DLD1 (cell line): ENCODE results near the gene HSPA6.
"Not testable (repeated sequence)": the region's sequence is repeated elsewhere in the genome, so short reads cannot be mapped to it uniquely, and the experiment has no call there.

Source experiments
- in situ Hi-C: cut with HindIII; loops from 2 replicates; pipeline ENCODE4 v1.10.0; 2017; ENCODE audit warnings: low sequenced_read_pairs

The HSPA6 gene

DNA sequence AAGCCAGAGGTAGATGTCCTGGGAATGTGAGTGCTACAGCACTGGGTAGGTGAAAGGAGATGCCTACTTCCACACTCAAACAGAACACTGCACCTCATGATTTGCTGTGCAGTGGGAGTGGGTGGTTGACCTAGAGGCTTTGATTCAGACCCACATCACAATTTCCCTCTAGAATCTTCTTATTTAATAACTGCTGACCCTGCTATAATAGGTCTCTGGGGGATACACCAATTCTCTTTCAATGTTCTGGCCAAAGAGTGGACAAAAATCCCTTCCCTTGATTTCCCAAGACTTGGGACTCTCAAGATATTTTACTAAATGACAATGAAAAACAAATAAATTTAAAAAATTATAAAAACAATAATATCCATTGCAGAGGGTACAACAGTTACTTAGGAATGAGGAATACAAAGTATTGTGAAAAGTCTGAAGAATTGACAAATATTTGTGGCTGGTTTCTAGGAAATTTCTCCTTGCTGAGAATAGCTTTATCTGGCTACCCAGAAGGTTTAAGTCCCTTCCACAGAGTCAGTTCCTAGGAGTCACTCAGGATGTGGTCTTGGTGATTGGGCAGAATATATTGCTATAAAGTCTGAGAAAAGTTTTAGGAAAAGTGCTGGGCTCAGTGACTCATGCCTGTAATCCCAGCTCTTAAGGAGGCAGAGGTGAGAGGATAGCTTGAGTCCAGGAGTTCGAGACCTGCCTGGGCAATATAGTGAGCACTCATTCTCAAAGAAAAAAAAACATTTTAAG is 21.5 kb upstream of the HSPA6 start:
- in situ Hi-C loops: no loop called here

DNA sequence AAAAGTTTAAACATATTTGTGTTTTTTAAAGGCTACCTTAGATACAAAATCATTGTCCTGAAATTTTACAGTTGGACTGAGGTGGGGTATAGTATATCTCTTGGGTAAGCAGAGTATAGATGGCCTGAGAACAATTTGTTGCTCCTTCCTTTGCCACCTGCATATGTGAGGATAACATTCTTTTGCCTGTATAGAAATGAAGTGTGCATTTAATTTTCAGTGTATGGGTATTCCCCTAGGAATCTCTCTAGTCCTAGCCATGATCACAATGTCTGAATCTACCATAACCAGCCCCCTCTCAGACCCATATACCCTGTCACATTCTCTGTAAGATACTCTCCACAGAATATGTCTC is 21.0 kb upstream of the HSPA6 start:
- in situ Hi-C loops: no loop called here

DNA sequence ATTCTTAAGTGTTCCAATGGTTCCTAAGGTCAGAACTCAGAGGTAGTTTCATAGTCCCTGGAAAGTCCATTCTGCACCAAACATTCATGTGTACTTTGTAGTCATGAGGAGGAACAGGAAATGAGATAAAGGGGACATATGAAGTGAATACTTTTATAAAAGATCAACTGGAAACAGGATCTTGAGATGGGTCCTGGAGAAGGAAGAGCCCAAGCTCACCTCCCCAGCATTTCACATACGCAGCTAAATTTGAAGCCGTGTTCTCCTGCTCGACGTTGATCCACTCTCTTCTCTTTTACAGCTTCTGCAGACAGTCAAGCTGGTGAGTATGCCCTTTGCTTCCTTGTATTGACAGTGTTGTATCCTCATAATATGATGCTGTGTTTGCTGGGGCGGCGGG is 18.7 kb upstream of the HSPA6 start:
- in situ Hi-C loops: no loop called here

DNA sequence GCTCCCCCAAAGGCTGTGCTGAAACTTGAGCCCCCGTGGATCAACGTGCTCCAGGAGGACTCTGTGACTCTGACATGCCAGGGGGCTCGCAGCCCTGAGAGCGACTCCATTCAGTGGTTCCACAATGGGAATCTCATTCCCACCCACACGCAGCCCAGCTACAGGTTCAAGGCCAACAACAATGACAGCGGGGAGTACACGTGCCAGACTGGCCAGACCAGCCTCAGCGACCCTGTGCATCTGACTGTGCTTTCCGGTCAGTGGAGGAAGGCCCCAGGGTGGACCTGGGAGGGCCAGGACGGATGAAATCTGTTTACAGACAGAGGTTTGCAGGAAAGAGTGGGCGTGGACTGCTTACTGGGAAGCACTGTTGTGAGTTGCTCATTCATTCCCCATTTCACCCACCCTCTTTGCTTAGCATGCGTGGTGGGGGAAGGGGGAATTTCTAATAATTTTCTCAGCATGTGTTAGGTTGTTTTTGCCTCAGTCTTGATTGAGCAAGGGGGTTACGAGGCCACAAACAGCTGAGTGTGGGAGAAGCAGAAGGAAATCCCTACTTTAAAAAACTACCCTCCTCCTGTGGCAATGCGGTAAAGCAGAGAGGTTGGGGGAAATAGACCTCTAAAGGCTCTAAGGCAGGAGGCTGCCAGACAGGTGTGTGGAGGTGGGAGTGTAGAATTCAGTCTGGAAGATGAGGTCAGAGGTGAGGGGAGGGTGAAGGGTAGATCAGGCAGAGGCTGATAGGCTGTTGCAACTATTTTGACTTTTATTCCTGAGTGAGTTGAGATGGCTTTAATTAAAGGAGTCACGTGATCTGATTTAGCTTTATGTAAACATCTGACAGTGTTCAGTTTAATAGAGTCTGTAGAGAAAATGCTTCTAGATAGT is 17.8 kb upstream of the HSPA6 start:
- in situ Hi-C loops: no loop called here

DNA sequence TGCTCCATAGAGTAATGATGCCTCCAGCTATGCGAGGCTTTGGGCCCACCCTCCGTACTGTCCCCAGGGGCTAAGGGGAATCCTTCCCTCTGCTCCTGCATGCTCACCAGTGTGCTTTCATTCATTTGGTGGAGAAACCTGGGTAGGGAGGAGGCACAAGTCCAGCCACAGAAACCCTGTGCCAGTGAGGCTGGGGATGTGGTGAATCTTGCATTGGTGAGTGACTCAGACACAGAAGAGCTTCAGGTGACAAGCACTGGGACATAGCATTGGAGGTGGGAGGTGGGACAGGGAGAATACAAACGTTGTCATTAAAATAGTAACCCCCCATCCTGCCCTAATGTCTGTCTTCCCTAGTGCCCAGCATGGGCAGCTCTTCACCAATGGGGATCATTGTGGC is 13.9 kb upstream of the HSPA6 start:
- in situ Hi-C loops: no loop called here

DNA sequence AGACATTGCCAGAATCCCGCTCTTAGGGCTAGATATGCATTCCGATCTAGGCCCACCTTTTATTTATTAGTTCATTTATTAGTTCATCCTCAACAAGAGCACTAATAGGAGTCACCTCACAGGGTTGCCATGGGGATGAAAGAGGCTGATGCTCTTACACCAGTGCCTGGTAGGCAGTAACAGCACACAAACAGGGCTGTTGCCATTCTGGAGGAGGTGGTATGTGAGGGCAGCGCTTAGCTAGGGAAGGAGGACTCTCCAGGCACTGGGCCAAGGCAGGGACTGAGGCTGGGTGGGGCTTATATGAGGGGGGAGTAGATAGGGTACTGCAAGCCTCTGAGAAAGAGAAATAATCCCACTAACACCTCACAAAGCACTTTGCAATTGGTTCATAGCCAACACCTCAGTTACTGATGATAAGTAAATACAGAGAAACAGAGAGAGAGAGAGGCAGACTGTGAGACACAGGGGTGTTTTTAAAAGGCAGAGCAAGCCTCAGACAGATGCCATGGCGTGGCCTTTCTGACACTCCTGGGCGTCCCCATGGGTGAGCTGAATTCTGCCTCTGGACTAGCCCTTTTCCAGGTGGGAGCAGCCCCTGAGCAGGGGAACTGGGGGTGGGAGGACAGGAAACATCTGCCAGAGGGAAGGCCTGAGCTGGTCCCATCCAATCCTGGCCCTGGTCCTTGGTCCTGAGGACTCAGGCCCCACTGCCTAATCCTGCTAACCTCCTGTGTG is 13.2 kb upstream of the HSPA6 start:
- in situ Hi-C loops: no loop called here

DNA sequence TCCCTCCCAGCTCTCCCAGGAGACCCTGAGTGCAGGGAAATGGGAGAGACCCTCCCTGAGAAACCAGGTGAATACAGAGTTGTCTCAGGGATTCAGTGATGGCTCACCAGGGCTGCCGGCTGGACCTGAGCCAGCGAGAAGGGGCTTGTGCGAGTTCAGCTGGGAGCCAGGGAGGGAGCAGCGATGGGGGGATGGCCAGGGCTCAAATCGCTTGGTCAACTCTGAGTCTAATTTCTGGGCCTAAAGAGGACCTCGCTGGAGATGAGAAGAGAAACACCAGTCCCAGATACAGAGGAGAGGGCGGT is 12.6 kb upstream of the HSPA6 start:
- in situ Hi-C loops: no loop called here

DNA sequence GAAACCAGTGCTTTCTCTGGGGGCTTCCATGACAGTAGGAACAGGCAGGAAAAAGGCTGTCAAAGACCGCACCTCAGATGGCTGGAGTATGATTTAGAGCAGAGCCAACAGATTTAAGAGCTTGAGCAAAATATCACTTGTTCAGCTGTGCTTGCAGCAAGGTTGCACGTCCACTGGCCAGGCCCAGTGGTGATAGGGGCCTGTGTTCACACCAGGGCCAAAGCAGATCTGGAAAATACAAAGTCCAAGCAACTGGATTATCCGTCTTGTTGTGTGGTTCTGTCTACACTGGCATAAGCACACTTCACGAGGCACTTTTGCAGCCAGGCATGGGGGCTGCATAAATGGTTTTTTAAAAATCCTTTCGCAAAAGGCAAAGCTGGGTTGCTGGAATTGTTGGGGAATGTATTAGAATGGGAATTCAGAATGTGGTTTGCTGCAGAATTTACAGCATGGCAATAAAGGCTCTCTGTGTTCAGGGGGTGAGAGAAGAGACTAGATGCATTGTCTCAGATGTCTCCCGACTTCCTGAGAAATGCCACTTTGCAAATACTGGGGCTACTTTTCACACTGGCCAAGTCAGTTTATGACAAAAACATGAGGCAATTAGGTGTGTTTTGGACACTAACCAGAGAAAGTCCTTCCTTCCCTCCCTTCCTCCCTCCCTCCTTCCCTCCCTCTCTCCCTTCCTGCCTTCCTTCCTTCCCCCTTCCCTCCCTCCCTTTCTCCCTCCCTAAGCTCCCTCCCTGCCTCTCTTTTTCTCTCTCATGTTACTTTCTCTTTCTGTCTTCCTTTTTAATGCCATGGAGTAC is 11.5 kb upstream of the HSPA6 start:
- in situ Hi-C loops: not testable (repeated sequence)

DNA sequence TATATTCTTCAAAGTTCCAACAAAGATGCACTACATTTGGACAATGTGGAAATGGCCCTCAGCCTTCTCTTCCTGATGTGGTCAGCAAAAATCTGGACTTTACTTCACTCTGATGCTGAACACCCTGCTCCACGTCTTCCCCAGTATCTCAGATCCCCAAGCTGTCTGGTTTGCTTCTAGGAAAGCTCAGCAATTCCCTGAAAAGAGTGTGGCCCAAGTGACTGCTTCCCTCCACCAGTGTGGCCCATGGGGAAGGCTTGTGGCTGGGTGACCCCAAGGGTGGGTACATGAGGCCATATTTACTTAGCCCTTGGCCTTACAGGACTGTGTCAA is 10.9 kb upstream of the HSPA6 start:
- in situ Hi-C loops: not testable (repeated sequence)

DNA sequence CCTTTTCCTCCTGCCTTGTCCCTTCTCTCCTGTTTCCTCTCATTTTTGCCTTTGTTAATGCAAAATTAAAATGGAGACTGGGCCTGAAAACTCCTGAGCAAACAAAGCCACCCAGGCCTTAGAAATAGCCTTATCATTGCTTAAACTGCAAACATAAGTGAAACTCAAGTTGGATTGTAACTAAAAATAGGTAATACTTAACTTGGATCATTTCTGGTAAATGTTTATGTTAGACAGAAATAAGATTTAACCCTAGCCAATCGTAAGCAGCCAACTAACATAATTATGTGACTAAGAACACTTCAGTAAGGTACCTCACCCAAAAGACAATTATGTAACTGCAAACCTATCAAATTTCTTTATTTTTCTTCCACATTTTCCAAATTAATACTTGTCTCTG is 10.4 kb upstream of the HSPA6 start:
- in situ Hi-C loops: not testable (repeated sequence)

DNA sequence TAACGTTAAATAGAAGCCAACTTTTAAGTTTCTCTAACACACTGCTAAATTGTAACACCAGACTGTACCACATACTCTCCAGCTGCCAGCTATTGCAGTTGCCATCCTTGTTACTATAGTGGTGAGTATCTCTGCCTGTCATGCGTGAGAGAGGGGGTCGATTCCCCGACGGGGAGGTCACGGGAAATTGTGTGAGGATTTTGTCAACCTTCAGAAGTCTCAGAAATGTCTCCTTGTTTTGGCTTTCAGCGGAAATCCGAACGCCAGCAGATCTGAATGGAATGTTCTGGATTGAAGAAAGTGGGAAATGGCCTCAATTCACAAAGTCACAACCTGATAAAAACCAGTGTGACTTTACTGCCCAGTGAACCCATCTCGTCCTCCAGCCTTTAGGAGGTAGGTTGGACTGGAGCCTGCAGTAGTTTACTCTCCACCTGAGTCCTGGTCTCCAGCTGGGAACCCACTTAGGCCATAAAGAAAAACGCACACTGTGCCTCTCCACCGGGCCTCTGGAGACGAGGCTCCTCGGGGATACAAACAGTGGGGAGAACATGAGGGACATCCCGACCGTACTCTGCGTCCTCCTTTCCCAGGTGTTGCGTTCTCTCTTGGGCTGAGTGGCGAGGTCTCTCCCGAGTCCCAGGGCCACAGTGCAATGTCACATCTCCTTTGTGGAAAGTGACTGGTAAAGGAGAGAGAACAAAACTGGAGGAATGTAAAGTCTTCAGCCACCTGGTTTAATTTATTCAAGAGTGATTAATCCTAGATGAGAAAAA is 1.1 kb upstream of the HSPA6 start:
- in situ Hi-C loops: not testable (repeated sequence)

DNA sequence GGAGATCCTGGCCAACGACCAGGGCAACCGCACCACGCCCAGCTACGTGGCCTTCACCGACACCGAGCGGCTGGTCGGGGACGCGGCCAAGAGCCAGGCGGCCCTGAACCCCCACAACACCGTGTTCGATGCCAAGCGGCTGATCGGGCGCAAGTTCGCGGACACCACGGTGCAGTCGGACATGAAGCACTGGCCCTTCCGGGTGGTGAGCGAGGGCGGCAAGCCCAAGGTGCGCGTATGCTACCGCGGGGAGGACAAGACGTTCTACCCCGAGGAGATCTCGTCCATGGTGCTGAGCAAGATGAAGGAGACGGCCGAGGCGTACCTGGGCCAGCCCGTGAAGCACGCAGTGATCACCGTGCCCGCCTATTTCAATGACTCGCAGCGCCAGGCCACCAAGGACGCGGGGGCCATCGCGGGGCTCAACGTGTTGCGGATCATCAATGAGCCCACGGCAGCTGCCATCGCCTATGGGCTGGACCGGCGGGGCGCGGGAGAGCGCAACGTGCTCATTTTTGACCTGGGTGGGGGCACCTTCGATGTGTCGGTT is 477 bp downstream of the HSPA6 start:
- in situ Hi-C loops: not testable (repeated sequence)

DNA sequence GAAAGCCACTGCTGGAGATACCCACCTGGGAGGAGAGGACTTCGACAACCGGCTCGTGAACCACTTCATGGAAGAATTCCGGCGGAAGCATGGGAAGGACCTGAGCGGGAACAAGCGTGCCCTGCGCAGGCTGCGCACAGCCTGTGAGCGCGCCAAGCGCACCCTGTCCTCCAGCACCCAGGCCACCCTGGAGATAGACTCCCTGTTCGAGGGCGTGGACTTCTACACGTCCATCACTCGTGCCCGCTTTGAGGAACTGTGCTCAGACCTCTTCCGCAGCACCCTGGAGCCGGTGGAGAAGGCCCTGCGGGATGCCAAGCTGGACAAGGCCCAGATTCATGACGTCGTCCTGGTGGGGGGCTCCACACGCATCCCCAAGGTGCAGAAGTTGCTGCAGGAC is 981 bp downstream of the HSPA6 start:
- in situ Hi-C loops: not testable (repeated sequence)

DNA sequence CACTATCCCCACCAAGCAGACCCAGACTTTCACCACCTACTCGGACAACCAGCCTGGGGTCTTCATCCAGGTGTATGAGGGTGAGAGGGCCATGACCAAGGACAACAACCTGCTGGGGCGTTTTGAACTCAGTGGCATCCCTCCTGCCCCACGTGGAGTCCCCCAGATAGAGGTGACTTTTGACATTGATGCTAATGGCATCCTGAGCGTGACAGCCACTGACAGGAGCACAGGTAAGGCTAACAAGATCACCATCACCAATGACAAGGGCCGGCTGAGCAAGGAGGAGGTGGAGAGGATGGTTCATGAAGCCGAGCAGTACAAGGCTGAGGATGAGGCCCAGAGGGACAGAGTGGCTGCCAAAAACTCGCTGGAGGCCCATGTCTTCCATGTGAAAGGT is 1.6 kb downstream of the HSPA6 start:
- in situ Hi-C loops: not testable (repeated sequence)

DNA sequence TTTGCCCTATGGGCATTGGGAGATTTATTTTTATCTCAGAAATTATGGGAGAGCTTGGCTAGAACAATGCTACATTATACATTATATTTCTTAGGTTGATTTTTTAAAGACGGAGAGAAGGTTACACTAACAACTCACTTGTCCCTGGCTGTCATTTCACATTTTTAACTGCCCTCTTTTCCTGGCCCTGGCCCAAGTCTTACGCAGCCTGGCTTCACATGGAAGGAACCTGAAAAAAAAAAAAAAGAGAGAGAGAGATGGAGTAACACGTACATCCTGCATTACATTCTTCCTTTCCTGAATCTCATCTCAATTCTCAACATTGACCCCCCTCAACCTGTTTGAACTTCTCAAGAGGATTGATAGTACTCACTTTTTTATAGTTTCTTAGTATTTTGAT is 4.2 kb downstream of the HSPA6 start:
- in situ Hi-C loops: not testable (repeated sequence)

DNA sequence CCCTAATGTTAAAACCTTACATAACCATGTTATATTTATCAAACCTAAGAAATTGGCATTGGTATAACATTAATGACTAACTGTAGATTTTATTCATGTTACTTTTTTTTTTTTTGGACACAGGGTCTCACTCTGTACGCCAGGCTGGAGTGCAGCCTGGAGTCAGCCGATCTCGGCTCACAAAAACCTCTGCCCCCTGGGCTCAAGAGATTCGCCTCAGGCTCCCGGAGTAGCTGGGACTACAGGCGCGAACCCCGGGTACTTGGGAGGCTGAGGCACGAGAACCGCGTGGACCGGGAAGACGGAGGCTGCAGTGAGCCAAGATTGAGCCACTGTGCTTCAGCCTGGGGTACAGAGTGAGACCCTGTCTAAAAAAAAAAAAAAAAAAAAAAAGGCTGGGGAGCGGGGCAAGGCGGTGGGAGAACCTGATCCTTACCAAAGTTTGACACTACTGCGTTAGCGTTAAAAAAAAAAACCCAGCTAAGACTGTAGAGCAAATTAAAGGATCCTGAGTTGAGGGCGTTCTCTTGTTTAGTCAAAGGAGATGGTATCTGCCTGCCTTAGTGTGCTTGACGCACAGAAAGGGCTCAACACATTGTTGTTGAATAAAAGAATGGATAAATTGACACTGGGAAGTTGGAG is 5.2 kb downstream of the HSPA6 start:
- in situ Hi-C loops: not testable (repeated sequence)

DNA sequence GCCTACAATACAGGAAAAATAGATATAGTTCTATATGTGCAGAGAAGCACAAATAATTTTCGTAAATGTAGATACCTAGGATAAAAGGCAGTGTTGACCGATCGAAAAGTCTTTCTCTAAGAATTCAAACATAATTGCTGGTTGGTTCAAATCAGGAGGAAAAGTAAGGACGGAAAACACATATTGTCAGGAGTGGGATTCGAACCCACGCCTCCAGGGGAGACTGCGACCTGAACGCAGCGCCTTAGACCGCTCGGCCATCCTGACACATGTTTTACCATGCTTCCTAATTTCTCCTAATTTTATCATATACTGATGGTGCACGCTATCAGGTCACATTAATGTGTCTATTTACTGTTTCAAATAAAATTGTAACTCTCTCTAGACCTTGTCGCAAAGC is 5.8 kb downstream of the HSPA6 start:
- in situ Hi-C loops: not testable (repeated sequence)

DNA sequence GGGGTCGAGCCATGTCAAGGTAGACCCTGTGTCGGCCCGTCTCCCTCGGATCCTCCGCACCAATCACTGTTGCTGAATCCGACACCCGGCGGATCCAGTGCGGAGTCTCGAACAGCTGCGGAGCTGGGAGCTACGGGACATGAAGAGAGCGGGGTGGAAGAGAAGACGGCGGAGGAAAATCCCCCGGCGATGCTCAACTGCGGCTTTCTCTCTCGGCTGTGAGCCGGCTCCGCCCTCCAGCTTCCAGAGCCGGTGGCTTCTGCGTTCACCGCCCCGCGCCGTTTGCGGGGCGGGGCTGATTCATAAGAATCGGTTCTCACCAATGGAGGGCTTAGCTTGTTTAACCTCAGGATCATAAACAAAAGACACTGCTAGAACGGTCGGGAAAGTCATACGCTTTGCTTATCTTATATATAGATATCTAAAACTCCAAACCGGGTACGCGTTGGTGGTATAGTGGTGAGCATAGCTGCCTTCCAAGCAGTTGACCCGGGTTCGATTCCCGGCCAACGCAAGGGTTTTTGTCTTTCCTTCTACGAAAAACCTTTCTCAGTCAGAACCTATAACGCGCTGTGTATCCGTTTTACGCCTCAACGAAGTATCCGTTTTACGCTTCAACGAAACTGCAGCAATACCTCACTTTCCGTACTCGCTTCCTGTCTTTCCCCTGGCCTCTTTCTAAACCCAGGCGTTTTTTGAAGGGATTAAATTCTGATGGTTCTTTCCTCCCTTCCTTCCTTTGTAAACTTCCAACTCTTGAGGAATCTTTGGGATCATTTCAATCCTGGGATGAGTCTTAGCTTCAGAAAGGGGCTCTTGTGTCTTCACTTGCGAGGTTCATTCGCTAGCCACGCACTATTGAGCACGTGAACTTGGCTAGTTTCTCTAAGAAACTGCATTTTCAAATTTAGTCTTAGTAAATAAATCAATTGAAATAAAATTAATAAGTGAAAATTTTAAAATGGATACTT is 6.6 kb downstream of the HSPA6 start:
- in situ Hi-C loops: not testable (repeated sequence)
